Measurements from ENCODE around the gene EPHB3. TPM values are rescaled to one million over a fixed set of nuclear protein-coding genes. Genes with fewer than 3 reads are reported as not detected.

Gene EPHB3
- total RNA-seq, 1 donor from 2014 or later, result 17.2 TPM

DNA sequence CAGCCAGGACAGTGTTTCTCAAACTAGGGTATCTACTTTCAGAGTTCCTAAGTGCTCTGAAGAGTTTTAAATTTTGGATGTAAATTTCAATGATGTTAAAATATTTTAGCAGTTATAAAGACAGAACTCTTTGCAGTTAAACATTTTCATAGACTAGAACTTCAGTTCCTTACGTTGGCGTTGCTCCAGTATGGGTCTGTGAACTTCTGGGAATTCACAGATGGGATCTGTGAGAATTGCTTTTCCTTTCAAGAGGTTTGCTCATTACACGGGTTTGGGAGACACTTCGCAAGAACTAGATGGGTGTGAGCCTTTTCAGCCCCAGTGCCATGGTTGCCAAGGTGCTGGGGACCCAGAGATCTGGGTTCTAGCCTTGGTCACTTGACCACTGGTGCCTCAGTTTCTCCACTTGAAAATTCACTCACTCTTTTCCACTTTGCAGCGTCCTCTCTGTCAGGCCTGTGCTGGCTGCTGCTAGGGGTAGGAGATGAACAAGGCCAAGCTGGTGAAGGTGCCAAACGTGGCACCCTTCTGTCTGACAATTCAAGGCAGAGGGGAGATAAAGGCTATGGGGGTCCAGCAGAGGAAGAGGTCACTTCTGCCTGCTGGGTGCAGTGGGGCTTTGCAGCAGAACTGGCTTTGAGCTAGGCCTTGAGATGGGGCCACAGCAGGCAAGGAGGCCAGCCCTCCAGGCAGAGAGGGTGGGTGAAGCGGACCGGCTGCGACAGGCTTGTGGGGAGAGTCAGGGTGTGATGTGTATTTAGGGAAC, 48.1 kb downstream of the EPHB3 start:
- TF ChIP-seq, protein P1, sequence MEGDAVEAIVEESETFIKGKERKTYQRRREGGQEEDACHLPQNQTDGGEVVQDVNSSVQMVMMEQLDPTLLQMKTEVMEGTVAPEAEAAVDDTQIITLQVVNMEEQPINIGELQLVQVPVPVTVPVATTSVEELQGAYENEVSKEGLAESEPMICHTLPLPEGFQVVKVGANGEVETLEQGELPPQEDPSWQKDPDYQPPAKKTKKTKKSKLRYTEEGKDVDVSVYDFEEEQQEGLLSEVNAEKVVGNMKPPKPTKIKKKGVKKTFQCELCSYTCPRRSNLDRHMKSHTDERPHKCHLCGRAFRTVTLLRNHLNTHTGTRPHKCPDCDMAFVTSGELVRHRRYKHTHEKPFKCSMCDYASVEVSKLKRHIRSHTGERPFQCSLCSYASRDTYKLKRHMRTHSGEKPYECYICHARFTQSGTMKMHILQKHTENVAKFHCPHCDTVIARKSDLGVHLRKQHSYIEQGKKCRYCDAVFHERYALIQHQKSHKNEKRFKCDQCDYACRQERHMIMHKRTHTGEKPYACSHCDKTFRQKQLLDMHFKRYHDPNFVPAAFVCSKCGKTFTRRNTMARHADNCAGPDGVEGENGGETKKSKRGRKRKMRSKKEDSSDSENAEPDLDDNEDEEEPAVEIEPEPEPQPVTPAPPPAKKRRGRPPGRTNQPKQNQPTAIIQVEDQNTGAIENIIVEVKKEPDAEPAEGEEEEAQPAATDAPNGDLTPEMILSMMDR (IDR thresholded peaks at IDR 0.05; ENCODE audit: insufficient read depth, low read depth, low read length), result no peak
- Histone ChIP-seq H2AFZ (ENCODE audit: low read depth, low read length) (no peak overlapping the region), H3K36me3 (ENCODE audit: insufficient read depth, low read length) (no peaks in the 10 kb centered on the region), H3K4me2 (ENCODE audit: low read length) (no peak overlapping the region), H3K4me1 (ENCODE audit: insufficient read depth, low read length) (no peaks in the 10 kb centered on the region), H3K4me3 (ENCODE audit: insufficient read depth, low read depth, low read length) (no peak overlapping the region), H3K79me2 (ENCODE audit: insufficient read depth, low read length) (no peaks in the 10 kb centered on the region), H3K27me3 (ENCODE audit: insufficient read depth, low read length) (peaks cover 7% of the 10 kb centered on the region), H3K9me3 (ENCODE audit: insufficient read depth, low read depth, low read length) (no peaks in the 10 kb centered on the region), H4K20me1 (ENCODE audit: insufficient read depth, low read length) (no peaks in the 10 kb centered on the region), H3K27ac (ENCODE audit: low read depth, low read length) (no peak overlapping the region), H3K9ac (ENCODE audit: low read length) (no peak overlapping the region)
- no peak for DNase-seq (ENCODE audit: low read depth)
- H3K4me3 Mint-ChIP-seq (ENCODE audit: unreplicated experiment), result no peak overlapping the region
- H3K27ac Mint-ChIP-seq (ENCODE audit: unreplicated experiment), result no peak overlapping the region
- no peak for FAIRE-seq
- no peaks in the 10 kb centered on the region for H3K36me3 Mint-ChIP-seq (ENCODE audit: low read depth, unreplicated experiment)
- H3K9me3 Mint-ChIP-seq (ENCODE audit: unreplicated experiment), result no peaks in the 10 kb centered on the region
- H3K4me1 Mint-ChIP-seq (ENCODE audit: low read depth, unreplicated experiment), result peaks cover 12% of the 10 kb centered on the region
- H3K27me3 Mint-ChIP-seq (ENCODE audit: low read depth, unreplicated experiment), result peaks cover 41% of the 10 kb centered on the region

DNA sequence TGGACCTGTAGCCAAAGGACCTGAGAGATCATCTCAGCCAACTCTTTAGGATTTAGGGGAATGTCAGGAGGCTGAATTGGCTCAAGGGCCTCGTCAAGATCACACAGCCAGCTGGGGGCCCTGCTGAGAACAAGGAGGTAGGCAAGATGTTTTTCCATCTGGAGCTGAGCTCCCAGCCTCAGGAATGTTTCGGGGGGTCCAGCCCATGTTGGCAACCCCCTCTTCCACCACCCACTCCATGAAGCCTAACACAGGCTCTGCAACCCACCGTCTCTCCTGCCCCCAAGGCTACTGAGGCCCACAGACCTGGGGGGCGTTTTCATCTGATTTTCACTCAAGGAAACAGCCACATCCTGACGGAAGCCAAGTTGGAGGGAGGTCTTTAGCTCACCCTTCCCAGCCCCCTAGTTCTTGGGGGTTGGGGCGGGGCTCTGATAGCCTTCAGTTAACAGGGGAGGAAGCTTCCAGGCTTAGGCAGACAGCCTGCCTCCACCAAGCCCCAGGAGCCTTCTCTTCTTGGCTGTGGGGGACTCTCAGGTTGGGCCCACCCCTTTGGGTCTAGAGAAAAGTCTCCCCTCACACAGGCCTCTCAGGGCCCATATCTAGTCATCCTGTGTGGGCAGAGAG, 48.8 kb downstream of the EPHB3 start:
- Histone ChIP-seq H4K20me1 (ENCODE audit: insufficient read depth, low read length) (no peaks in the 10 kb centered on the region), H3K27ac (ENCODE audit: low read depth, low read length) (no peak overlapping the region), H3K36me3 (ENCODE audit: insufficient read depth, low read length) (no peaks in the 10 kb centered on the region), H3K4me1 (ENCODE audit: insufficient read depth, low read length) (no peaks in the 10 kb centered on the region), H3K27me3 (ENCODE audit: insufficient read depth, low read length) (peaks cover 4% of the 10 kb centered on the region), H3K9me3 (ENCODE audit: insufficient read depth, low read depth, low read length) (no peaks in the 10 kb centered on the region), H3K4me3 (ENCODE audit: insufficient read depth, low read depth, low read length) (no peak overlapping the region), H3K4me2 (ENCODE audit: low read length) (no peak overlapping the region), H2AFZ (ENCODE audit: low read depth, low read length) (no peak overlapping the region), H3K9ac (ENCODE audit: low read length) (no peak overlapping the region), H3K79me2 (ENCODE audit: insufficient read depth, low read length) (no peaks in the 10 kb centered on the region)
- DNase-seq (ENCODE audit: low read depth) (no peak), FAIRE-seq (no peak)
- Mint-ChIP-seq H3K27me3 (ENCODE audit: low read depth, unreplicated experiment) (peaks cover 35% of the 10 kb centered on the region), H3K36me3 (ENCODE audit: low read depth, unreplicated experiment) (no peaks in the 10 kb centered on the region), H3K27ac (ENCODE audit: unreplicated experiment) (no peak overlapping the region), H3K9me3 (ENCODE audit: unreplicated experiment) (no peaks in the 10 kb centered on the region), H3K4me3 (ENCODE audit: unreplicated experiment) (no peak overlapping the region), H3K4me1 (ENCODE audit: low read depth, unreplicated experiment) (peaks cover 9% of the 10 kb centered on the region)
- TF ChIP-seq EZH2 (IDR thresholded peaks at IDR 0.05; ENCODE audit: insufficient read depth, low read length), result no peak
- TF ChIP-seq, protein P1 (IDR thresholded peaks at IDR 0.05; ENCODE audit: insufficient read depth, low read depth, low read length), result no peak
